ENCODE measurements around the gene R3HDML. TPM values are rescaled to one million over a fixed set of nuclear protein-coding genes. Genes with fewer than 3 reads are reported as not detected.

The R3HDML gene
- total RNA-seq, 1 donor from 2014 or later: not detected

DNA sequence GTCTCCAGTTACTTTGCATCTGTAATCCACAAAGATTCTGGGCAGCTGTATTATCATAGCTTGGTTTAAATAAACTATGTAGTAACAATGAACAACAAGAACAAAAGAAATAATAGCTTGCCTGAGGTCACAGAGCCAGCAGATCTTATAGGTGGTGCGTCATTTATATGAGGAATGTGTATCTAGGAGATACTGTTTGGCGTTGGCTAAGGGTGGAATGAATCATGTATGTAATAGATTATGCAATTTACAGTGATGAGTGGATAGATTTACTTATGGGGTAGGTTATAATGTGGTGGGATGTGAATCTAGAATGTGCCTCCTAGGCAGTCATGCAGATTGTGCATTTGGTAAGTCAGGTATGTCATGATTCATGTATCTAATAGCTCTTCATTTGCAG, 61.5 kb downstream of the R3HDML start:
- no peak overlapping the region for H3K4me3 Mint-ChIP-seq (ENCODE audit: unreplicated experiment)
- peaks cover 2% of the 10 kb centered on the region for H3K9me3 Mint-ChIP-seq (ENCODE audit: unreplicated experiment)
- TF ChIP-seq, protein P1, sequence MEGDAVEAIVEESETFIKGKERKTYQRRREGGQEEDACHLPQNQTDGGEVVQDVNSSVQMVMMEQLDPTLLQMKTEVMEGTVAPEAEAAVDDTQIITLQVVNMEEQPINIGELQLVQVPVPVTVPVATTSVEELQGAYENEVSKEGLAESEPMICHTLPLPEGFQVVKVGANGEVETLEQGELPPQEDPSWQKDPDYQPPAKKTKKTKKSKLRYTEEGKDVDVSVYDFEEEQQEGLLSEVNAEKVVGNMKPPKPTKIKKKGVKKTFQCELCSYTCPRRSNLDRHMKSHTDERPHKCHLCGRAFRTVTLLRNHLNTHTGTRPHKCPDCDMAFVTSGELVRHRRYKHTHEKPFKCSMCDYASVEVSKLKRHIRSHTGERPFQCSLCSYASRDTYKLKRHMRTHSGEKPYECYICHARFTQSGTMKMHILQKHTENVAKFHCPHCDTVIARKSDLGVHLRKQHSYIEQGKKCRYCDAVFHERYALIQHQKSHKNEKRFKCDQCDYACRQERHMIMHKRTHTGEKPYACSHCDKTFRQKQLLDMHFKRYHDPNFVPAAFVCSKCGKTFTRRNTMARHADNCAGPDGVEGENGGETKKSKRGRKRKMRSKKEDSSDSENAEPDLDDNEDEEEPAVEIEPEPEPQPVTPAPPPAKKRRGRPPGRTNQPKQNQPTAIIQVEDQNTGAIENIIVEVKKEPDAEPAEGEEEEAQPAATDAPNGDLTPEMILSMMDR (IDR thresholded peaks at IDR 0.05; ENCODE audit: partially characterized antibody, unreplicated experiment): no peak
- no peaks in the 10 kb centered on the region for H3K27me3 Mint-ChIP-seq (ENCODE audit: unreplicated experiment)
- no peak for DNase-seq
- H3K36me3 Mint-ChIP-seq (ENCODE audit: unreplicated experiment): no peaks in the 10 kb centered on the region
- H3K27ac Mint-ChIP-seq (ENCODE audit: unreplicated experiment): no peak overlapping the region
- H3K4me1 Mint-ChIP-seq (ENCODE audit: low read depth, unreplicated experiment): no peaks in the 10 kb centered on the region

GRCh38 chr20:44399446-44399845, 62.6 kb downstream of the R3HDML start:
- Mint-ChIP-seq H3K4me1 (ENCODE audit: low read depth, unreplicated experiment) (no peaks in the 10 kb centered on the region), H3K27me3 (ENCODE audit: unreplicated experiment) (no peaks in the 10 kb centered on the region), H3K36me3 (ENCODE audit: unreplicated experiment) (peaks cover 5% of the 10 kb centered on the region), H3K27ac (ENCODE audit: unreplicated experiment) (no peak overlapping the region), H3K9me3 (ENCODE audit: unreplicated experiment) (peaks cover 4% of the 10 kb centered on the region), H3K4me3 (ENCODE audit: unreplicated experiment) (no peak overlapping the region)
- TF ChIP-seq, protein P1 (IDR thresholded peaks at IDR 0.05; ENCODE audit: partially characterized antibody, unreplicated experiment): no peak
- no peak for DNase-seq

- TF ChIP-seq, protein P1 (IDR thresholded peaks at IDR 0.05; ENCODE audit: partially characterized antibody, unreplicated experiment): no peak
- Mint-ChIP-seq H3K27me3 (ENCODE audit: unreplicated experiment) (peaks cover 3% of the 10 kb centered on the region), H3K36me3 (ENCODE audit: unreplicated experiment) (peaks cover 5% of the 10 kb centered on the region), H3K4me1 (ENCODE audit: low read depth, unreplicated experiment) (no peaks in the 10 kb centered on the region), H3K4me3 (ENCODE audit: unreplicated experiment) (no peak overlapping the region), H3K27ac (ENCODE audit: unreplicated experiment) (no peak overlapping the region), H3K9me3 (ENCODE audit: unreplicated experiment) (peaks cover 5% of the 10 kb centered on the region)
- no peak for DNase-seq
Measured at GRCh38 chr20:44400671-44400969, 63.8 kb downstream of the R3HDML start.

Other genes starting within 250 kb of the R3HDML start
- gene JPH2, start 149.9 kb upstream of the R3HDML start, total RNA-seq (ENCODE audit: unreplicated experiment): 0.07 TPM
- 31.9 TPM for gene OSER1, start 126.3 kb upstream of the R3HDML start, total RNA-seq (ENCODE audit: unreplicated experiment)
- 111 TPM for gene GDAP1L1, start 89.7 kb upstream of the R3HDML start, total RNA-seq (ENCODE audit: unreplicated experiment)
- gene FITM2, start 25.8 kb upstream of the R3HDML start, total RNA-seq (ENCODE audit: unreplicated experiment): 6.5 TPM
- gene HNF4A, start 18.7 kb downstream of the R3HDML start, total RNA-seq (ENCODE audit: unreplicated experiment): not detected
- 18.9 TPM for gene TTPAL, start 138.8 kb downstream of the R3HDML start, total RNA-seq (ENCODE audit: unreplicated experiment)
- 125 TPM for gene SERINC3, start 185.0 kb downstream of the R3HDML start, total RNA-seq (ENCODE audit: unreplicated experiment)
- gene PKIG, start 245.5 kb downstream of the R3HDML start, total RNA-seq (ENCODE audit: unreplicated experiment): 42.0 TPM